CD4-positive, alpha-beta T cell treated with Interleukin-10 for 1 hour (primary cell): ENCODE results near the gene STK38.
"Not testable (repeated sequence)": the region's sequence is repeated elsewhere in the genome, so short reads cannot be mapped to it uniquely, and the experiment has no call there.

Experiments used
- DNase-seq: peaks from one replicate; pipeline ENCODE4 v3.0.0-alpha.2; 2020

STK38 gene

DNA sequence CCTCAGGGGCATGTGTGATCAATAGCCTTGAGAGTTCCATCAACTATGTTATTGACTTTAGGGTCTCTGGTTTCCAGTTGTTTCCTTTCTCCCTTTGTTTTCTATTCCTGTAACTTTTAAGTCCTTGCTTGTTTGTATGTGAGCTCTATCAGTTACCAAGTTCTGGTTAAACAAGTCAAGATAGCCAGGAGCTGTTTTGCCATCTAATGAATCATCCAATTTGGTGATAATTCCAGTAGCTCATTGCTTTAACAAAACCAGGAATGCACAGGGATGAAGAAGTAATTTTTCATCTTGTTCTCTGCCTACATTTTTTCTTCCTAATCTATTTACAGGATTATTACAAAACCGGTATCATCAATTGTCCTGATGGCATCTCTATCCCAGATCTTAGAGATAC is 68.0 kb downstream of the STK38 start:
- no peak for DNase-seq

GRCh38 chr6:36478051-36478526 is 69.2 kb downstream of the STK38 start:
- no peak for DNase-seq

- DNase-seq: no peak
These were observed 77.3 kb downstream of the STK38 start for GRCh38 chr6:36469946-36470345.

GRCh38 chr6:36469148-36469661 is 78.1 kb downstream of the STK38 start:
- DNase-seq: no peak

DNA sequence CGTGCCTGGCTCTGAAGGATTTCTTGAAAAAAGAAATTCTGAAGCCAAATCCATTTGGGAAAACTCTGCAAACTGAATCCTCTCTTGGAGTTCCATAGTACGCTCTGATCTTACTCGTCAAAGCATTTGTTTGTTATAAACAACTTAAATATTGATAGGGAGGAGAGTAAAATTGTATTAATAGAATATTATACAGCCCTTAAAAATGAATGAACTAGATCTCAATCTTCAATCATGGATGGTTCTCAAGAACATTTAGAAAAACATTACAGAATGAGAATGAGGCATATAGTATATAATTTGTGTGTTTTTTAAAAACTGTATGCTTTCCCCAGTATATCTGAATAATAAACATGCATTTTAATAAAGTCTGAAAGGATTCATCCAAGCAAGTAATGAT is 79.7 kb downstream of the STK38 start:
- DNase-seq: no peak

GRCh38 chr6:36464233-36464632 is 83.0 kb downstream of the STK38 start:
- no peak for DNase-seq

DNA sequence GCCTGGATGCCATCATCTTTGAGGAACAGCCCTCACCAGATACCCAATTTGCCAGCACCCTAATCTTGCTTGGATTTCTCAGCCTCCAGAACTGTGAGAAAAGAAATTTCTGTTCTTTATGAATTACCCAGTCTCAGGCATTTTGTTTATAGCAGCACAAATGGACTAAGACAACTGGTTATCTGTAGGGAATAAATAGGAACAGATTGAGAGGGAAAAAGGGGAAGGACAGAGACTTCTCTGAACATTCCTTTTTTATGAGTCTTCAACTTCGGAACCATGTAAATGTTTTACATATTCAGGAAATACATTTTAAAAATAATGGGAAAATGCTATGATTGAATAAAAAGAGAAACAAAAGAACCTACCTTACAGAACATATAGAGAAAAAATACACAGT is 83.6 kb downstream of the STK38 start:
- no peak for DNase-seq

DNA sequence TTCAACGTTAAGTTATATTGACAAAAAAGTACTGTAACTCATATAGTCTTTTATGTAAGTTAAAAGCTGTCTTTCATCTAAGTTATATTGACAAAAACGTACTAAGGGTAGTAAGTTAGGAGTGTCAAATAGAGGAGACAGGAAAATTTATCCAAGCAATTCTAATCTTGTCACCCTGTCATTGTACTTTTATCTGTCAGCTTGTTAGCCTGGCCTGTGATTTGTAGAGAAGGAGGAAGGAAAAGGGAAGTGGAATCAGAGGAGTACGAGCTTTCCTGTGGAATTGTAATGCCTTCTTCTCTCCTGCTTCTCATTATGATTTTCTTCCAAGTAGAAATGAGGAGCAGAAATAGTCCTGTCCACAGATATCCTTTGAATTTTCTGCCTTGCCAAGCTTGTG is 85.6 kb downstream of the STK38 start:
- no peak for DNase-seq

DNA sequence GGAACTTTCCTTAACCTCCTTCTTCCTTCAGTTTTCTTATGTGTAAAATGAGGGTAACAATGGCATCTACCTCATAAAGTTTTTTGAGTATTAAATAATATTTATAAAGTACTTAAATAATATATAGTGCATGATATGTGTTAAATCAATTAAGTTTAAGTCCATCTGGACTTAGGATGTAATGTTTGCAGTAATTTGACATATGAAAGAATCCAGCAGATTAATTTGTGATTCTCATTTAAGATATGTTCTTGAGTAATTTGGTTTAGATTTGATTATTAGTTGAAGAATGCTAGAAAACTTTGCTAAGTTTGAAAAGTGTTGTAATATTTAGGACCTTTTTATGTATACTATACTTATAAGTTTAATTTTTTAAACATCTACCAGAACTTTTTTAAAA is 86.4 kb downstream of the STK38 start:
- no peak for DNase-seq

DNA sequence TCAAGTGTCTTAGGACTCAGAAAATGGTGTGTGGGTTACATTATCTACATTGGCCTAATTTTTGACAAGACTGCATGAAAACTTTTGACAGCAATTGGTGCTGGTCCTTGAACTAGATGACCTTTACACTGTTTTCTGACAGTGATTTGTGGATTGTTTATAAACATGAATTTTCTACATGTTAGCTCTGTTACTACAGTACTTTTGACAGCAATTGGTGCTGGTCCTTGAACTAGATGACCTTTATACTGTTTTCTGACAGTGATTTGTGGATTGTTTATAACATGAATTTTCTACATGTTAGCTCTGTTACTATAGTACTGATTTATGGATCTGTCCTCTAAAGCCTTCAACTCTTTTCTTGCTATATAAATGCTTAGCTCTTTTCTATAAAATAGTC is 87.8 kb downstream of the STK38 start:
- no peak for DNase-seq

- DNase-seq: no peak
These were observed 91.7 kb downstream of the STK38 start for GRCh38 chr6:36455486-36456027.

DNA sequence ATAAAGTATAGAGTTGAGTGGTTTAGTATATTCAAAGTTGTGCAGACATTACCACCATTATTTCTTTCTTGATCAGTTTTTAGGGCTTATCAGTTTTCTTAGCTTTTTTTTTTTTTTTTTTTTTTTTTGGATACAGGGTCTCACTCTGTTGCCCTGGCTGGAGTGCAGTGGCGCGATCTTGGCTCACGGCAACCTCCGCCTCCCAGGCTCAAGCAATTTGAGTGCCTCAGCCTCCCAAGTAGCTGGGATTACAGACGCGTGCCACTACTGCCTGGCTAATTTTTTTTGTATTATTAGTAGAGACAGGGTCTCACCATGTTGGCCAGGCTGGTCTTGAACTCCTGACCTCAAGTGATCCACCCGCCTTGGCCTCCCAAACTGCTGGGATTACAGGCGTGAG is 94.4 kb downstream of the STK38 start:
- not testable (repeated sequence) for DNase-seq

GRCh38 chr6:36449173-36449572 is 98.1 kb downstream of the STK38 start:
- not testable (repeated sequence) for DNase-seq

DNA sequence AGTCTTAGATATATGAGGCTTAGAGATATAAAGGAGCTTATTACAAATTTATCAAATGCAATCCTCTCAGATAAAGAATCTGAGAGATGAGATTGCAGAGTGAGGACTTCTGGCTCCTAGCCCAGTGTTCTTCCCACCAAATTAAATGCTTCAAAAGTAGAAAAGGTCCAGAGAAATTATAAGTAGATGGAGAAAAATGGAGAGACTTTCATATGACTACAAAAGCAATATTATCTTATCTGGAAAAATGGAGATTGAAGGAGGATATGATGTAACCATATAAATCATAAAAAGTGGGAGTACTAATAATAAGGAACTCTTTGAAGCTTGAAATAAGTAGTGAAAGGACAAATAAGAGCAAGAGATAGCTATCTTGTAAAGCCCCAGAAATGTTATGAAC is 101.7 kb downstream of the STK38 start:
- no peak for DNase-seq

- DNase-seq: no peak
These were observed 102.8 kb downstream of the STK38 start for GRCh38 chr6:36444470-36444869.
